BLaER1 (cell line): ENCODE results near the gene DLG2.
"Not testable (repeated sequence)": the region's sequence is repeated elsewhere in the genome, so short reads cannot be mapped to it uniquely, and the experiment has no call there.

Source experiments
- H3K27ac ChIP-seq: shearing (Covaris generic); formaldehyde crosslinking; 2 replicates; pipeline ENCODE4 v1.8.1; 2022
- H3K27me3 ChIP-seq: shearing (Covaris generic); formaldehyde crosslinking; 2 replicates; pipeline ENCODE4 v1.8.1; 2022
- H3K36me3 ChIP-seq: shearing (Covaris generic); formaldehyde crosslinking; 2 replicates; pipeline ENCODE4 v1.8.1; 2022
- H3K4me1 ChIP-seq: shearing (Covaris generic); formaldehyde crosslinking; 2 replicates; pipeline ENCODE4 v1.8.1; 2022
- H3K4me2 ChIP-seq: shearing (Covaris generic); formaldehyde crosslinking; 2 replicates; pipeline ENCODE4 v1.8.1; 2022
- H3K4me3 ChIP-seq: shearing (Covaris generic); formaldehyde crosslinking; 2 replicates; pipeline ENCODE4 v1.8.1; 2022
- H3K9ac ChIP-seq: shearing (Covaris generic); formaldehyde crosslinking; 2 replicates; pipeline ENCODE4 v1.8.1; 2022
- H3K9me3 ChIP-seq: shearing (Covaris generic); formaldehyde crosslinking; 2 replicates; pipeline ENCODE4 v1.8.1; 2022
- H4K20me1 ChIP-seq: shearing (Covaris generic); formaldehyde crosslinking; 2 replicates; pipeline ENCODE4 v1.8.1; 2022
- Cebpa-rat ChIP-seq: shearing (Covaris generic); IDR thresholded peaks from 2 replicates; pipeline ENCODE4 v1.8.1; 2022

The DLG2 gene

GRCh38 chr11:83441601-83442000, 2185.5 kb downstream of the DLG2 start:
- no peaks in the 10 kb centered on the region for H3K4me1 ChIP-seq
- no peak overlapping the region for H3K4me2 ChIP-seq
- H3K36me3 ChIP-seq, result no peaks in the 10 kb centered on the region
- H3K27me3 ChIP-seq, result no peaks in the 10 kb centered on the region
- no peak overlapping the region for H3K27ac ChIP-seq
- H4K20me1 ChIP-seq, result no peaks in the 10 kb centered on the region
- H3K4me3 ChIP-seq, result no peak overlapping the region
- no peak for TF ChIP-seq Cebpa-rat
- no peak overlapping the region for H3K9ac ChIP-seq
- no peaks in the 10 kb centered on the region for H3K9me3 ChIP-seq

DNA sequence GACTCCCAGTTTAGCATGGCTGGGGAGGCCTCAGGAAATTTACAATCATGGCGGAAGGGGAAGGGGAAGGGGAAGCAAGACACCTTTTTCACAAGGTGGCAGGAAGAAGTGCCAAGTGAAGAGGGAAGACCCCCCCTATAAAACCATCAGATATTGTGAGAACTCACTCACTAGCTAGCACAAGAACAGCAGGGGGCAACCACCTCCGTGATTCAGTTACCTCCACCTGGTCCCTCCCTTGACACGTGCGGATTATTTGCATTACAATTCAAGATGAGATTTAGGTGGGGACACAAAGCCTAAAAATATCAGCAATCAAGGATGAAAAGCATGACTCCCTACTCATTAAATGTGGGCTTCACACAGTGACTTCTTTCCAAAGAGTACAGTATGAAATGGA, 2186.0 kb downstream of the DLG2 start:
- H3K4me1 ChIP-seq, result no peaks in the 10 kb centered on the region
- H3K27me3 ChIP-seq, result no peaks in the 10 kb centered on the region
- H3K9ac ChIP-seq, result no peak overlapping the region
- H3K36me3 ChIP-seq, result no peaks in the 10 kb centered on the region
- H4K20me1 ChIP-seq, result no peaks in the 10 kb centered on the region
- H3K4me2 ChIP-seq, result no peak overlapping the region
- H3K4me3 ChIP-seq, result no peak overlapping the region
- TF ChIP-seq Cebpa-rat, result no peak
- no peak overlapping the region for H3K27ac ChIP-seq
- no peaks in the 10 kb centered on the region for H3K9me3 ChIP-seq

DNA sequence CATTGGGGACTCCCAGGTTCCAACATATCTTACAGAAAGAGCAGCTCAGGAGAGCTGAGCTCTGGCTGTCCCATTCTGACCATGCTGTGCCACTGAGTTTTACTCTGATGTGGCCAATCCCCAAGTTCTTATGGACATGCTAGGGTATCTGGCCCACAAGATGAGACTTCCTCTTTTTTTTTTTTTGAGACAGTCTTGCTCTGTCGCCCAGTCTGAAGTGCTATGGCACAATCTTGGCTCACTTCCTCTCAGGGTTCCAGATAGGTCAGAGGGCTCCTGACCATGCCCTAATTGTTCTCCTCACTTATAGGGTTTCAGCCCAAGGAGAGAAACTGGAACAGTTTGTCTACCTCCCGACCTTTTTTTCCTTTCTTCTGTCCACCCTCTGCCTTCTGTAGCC, 2188.7 kb downstream of the DLG2 start:
- Histone ChIP-seq H3K9me3 (no peaks in the 10 kb centered on the region), H3K36me3 (no peaks in the 10 kb centered on the region), H3K4me3 (no peak overlapping the region), H3K4me2 (no peak overlapping the region), H3K9ac (no peak overlapping the region), H3K27ac (no peak overlapping the region), H4K20me1 (no peaks in the 10 kb centered on the region), H3K4me1 (no peaks in the 10 kb centered on the region), H3K27me3 (no peaks in the 10 kb centered on the region)
- no peak for TF ChIP-seq Cebpa-rat

GRCh38 chr11:83437939-83438338, 2189.2 kb downstream of the DLG2 start:
- H4K20me1 ChIP-seq, result no peaks in the 10 kb centered on the region
- H3K4me2 ChIP-seq, result no peak overlapping the region
- H3K27me3 ChIP-seq, result no peaks in the 10 kb centered on the region
- no peaks in the 10 kb centered on the region for H3K4me1 ChIP-seq
- H3K4me3 ChIP-seq, result no peak overlapping the region
- H3K9ac ChIP-seq, result no peak overlapping the region
- no peaks in the 10 kb centered on the region for H3K9me3 ChIP-seq
- TF ChIP-seq Cebpa-rat, result no peak
- no peak overlapping the region for H3K27ac ChIP-seq
- no peaks in the 10 kb centered on the region for H3K36me3 ChIP-seq

GRCh38 chr11:83436855-83437254, 2190.3 kb downstream of the DLG2 start:
- H3K36me3 ChIP-seq, result no peaks in the 10 kb centered on the region
- H3K9ac ChIP-seq, result no peak overlapping the region
- H3K4me3 ChIP-seq, result no peak overlapping the region
- no peak overlapping the region for H3K4me2 ChIP-seq
- no peaks in the 10 kb centered on the region for H4K20me1 ChIP-seq
- H3K27me3 ChIP-seq, result no peaks in the 10 kb centered on the region
- H3K9me3 ChIP-seq, result no peaks in the 10 kb centered on the region
- H3K4me1 ChIP-seq, result no peaks in the 10 kb centered on the region
- no peak overlapping the region for H3K27ac ChIP-seq
- TF ChIP-seq Cebpa-rat, result no peak

DNA sequence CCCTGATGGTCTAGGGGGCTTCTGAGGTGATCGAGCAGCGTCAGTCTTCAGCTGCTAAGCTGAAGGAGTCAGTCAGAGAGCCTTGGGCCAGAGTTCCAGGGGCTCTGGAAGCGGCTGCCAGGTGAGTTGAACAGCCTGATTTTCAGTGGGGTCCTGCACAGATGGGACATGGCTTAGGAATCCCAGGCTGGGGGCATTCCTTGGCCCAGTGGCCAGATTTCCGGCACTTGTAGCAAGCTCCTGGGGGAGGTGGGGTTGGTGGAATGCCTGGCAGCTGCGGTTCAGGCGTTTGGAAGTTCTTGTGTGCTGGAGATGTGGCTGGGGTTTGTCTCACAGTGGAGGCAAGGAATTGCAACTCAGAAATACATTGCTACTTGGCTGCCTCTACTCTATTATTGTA, 2192.3 kb downstream of the DLG2 start:
- not testable (repeated sequence) for H3K9ac ChIP-seq, H3K27ac ChIP-seq, H3K4me3 ChIP-seq, H3K4me1 ChIP-seq, H3K9me3 ChIP-seq, H4K20me1 ChIP-seq, H3K36me3 ChIP-seq, H3K27me3 ChIP-seq, H3K4me2 ChIP-seq

- H3K36me3 ChIP-seq, result no peaks in the 10 kb centered on the region
- H3K27ac ChIP-seq, result no peak overlapping the region
- no peak overlapping the region for H3K9ac ChIP-seq
- no peaks in the 10 kb centered on the region for H3K27me3 ChIP-seq
- no peak for TF ChIP-seq Cebpa-rat
- H4K20me1 ChIP-seq, result no peaks in the 10 kb centered on the region
- no peak overlapping the region for H3K4me3 ChIP-seq
- H3K9me3 ChIP-seq, result peaks cover 12% of the 10 kb centered on the region
- H3K4me2 ChIP-seq, result no peak overlapping the region
- H3K4me1 ChIP-seq, result peaks cover 11% of the 10 kb centered on the region
These were observed 2199.2 kb downstream of the DLG2 start for GRCh38 chr11:83427943-83428342.

GRCh38 chr11:83427501-83427900, 2199.6 kb downstream of the DLG2 start:
- Histone ChIP-seq H3K9me3 (peaks cover 16% of the 10 kb centered on the region), H4K20me1 (no peaks in the 10 kb centered on the region), H3K4me3 (no peak overlapping the region), H3K4me1 (peaks cover 11% of the 10 kb centered on the region), H3K4me2 (no peak overlapping the region), H3K27ac (no peak overlapping the region), H3K9ac (no peak overlapping the region), H3K27me3 (no peaks in the 10 kb centered on the region), H3K36me3 (no peaks in the 10 kb centered on the region)
- TF ChIP-seq Cebpa-rat, result no peak

- Histone ChIP-seq H3K4me3 (no peak overlapping the region), H3K36me3 (no peaks in the 10 kb centered on the region), H3K9me3 (peaks cover 30% of the 10 kb centered on the region), H4K20me1 (no peaks in the 10 kb centered on the region), H3K27ac (no peak overlapping the region), H3K4me2 (peak overlapping the region; percentile 27), H3K9ac (no peak overlapping the region), H3K4me1 (peaks cover 11% of the 10 kb centered on the region), H3K27me3 (no peaks in the 10 kb centered on the region)
- no peak for TF ChIP-seq Cebpa-rat
These were observed 2202.0 kb downstream of the DLG2 start for GRCh38 chr11:83425137-83425466.

GRCh38 chr11:83424376-83425136, 2202.6 kb downstream of the DLG2 start:
- no peak for TF ChIP-seq Cebpa-rat
- Histone ChIP-seq H4K20me1 (no peaks in the 10 kb centered on the region), H3K36me3 (no peaks in the 10 kb centered on the region), H3K4me3 (no peak overlapping the region), H3K4me2 (peak overlapping the region; percentile 27), H3K27ac (no peak overlapping the region), H3K27me3 (no peaks in the 10 kb centered on the region), H3K9ac (no peak overlapping the region), H3K9me3 (peaks cover 30% of the 10 kb centered on the region), H3K4me1 (peaks cover 11% of the 10 kb centered on the region)

DNA sequence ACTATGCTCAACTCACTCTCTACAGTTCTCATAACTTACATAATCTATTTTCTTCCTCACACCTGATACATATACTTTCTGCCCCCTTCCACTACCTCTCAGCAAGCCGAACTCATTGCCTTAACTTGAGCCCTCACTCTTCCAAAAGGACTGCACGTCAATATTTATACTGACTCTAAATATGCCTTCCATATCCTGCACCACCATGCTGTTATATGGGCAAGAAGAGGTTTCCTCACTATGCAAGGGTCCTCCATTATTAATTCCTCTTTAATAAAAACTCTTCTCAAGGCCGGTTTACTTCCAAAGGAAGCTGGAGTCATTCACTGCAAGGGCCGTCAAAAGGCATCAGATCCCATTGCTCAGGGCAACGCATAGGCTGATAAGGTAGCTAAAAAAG, 2204.5 kb downstream of the DLG2 start:
- H4K20me1 ChIP-seq, H3K4me2 ChIP-seq, H3K36me3 ChIP-seq, H3K9ac ChIP-seq, H3K27ac ChIP-seq, H3K27me3 ChIP-seq, H3K4me3 ChIP-seq: not testable (repeated sequence)
- Histone ChIP-seq H3K4me1 (peaks cover 11% of the 10 kb centered on the region), H3K9me3 (peaks cover 30% of the 10 kb centered on the region)
